Adrenal gland (tissue), 12 donors: Measurements from ENCODE around the gene ATXN7L1. TPM values are rescaled to one million over a fixed set of nuclear protein-coding genes. Genes with fewer than 3 reads are reported as not detected.

Source experiments
- DNase-seq, 7 donors: peaks; one replicate each; pipeline ENCODE4 v3.0.0-alpha.2; 2019 to 2020
- H3K27ac ChIP-seq, 5 donors: fragments of 200-600 bp; sonication (generic) in 4 of 5; 1 replicate in 3 of 5; 2 replicates in 2 of 5; pipeline versions ENCODE4 v1.5.1 to v1.8.0; 2016 to 2020; ENCODE audit warnings: mild to moderate bottlenecking in 1 of 5
- H3K27me3 ChIP-seq: fragments of 200-600 bp; 2 replicates; pipeline ENCODE4 v1.8.0; 2021
- H3K36me3 ChIP-seq, 2 donors: fragments of 200-600 bp; replicated peaks in 1 of 2; 1 replicate in 1 of 2; 2 replicates in 1 of 2; pipeline versions ENCODE4 v1.5.1 to v1.8.0; 2018 to 2022
- H3K4me1 ChIP-seq, 2 donors: fragments of 200-600 bp; replicated peaks in 1 of 2; 1 replicate in 1 of 2; 2 replicates in 1 of 2; pipeline versions ENCODE4 v1.5.1 to v1.8.0; 2018 to 2021
- H3K4me3 ChIP-seq, 4 donors: fragments of 200-600 bp; sonication (generic) in 3 of 4; one replicate each; pipeline ENCODE4 v1.5.1; 2016 to 2018
- H3K9me3 ChIP-seq, 3 donors: fragments of 200-600 bp; sonication (generic) in 1 of 3; replicated peaks in 1 of 3; 1 replicate in 2 of 3; 2 replicates in 1 of 3; pipeline versions ENCODE4 v1.5.1 to v1.8.0; 2016 to 2021
- POLR2A ChIP-seq, 2 donors: fragments of 450-650 bp; IDR thresholded peaks; one replicate each; pipeline ENCODE4 v1.6.1; 2017; ENCODE audit warnings: antibody characterized with exemption in 2 of 2, mild to moderate bottlenecking in 2 of 2, moderate library complexity in 1 of 2
- WGBS, 4 donors: extraction: QIAGEN DNeasy Blood & Tissue Kit in 2 of 4; methylation state at CpG; one replicate each; pipeline versions ENCODE4 v1.1.5 to v1.1.7; 2013 to 2017; 5-methylcytosine and 5-hydroxymethylcytosine counted together
- intact Hi-C, 2 donors: fragments of 100-400 bp; cut with DNase I; formaldehyde crosslinking; loops; one replicate each; pipeline versions ENCODE4 v1.14.1 to v1.15.0; 2022 to 2023
- polyA plus RNA-seq, 3 donors: library from polyadenylated mRNA; stranded (reverse); fragments of 200-250 nt in 2 of 3; fragments of 350-450 nt in 1 of 3; fragmentation: Illumina TruSeq in 1 of 3; extraction: RNeasy Lipid Tissue Mini Kit (QIAGEN cat#74804) in 1 of 3; gene quantifications; one replicate each; pipeline ENCODE4 v1.2.3, GENCODE V29; 2013 to 2014
- total RNA-seq, 9 donors: library from RNA; depleted of rRNA in 4 of 9; stranded (reverse); fragments of >200 nt in 4 of 9; fragments of 120-200 nt in 1 of 9; fragmentation: NEBNext Ultra II Directional in 1 of 9; extraction: Animal tissue kit (Norgen Biotek cat#: 25700) in 1 of 9; gene quantifications; one replicate each; pipeline versions ENCODE4 v1.1.0 to v1.2.4, GENCODE V29; 2013 to 2023
- TF ChIP-seq, protein P1 (sequence below), 6 experiments: fragments of 450-650 bp in 4 of 6; fragments of 200-600 bp in 2 of 6; sonication (generic) in 1 of 6; IDR thresholded peaks; 1 replicate in 5 of 6; 2 replicates in 1 of 6; pipeline versions ENCODE4 v1.5.1 to v1.8.0; 2016 to 2021; ENCODE audit warnings: antibody characterized with exemption in 6 of 6, mild to moderate bottlenecking in 2 of 6, moderate library complexity in 1 of 6
- donor health status: healthy with polysubstance abuse.
- donor health status: Bipolar disorder and iron deficiency.
- donor health status: DM: yes; HTN: yes; CAD: no.
- donor health status: DM: no; HTN: no; CAD: no.
- donor health status: DM: no; HTN: no; CAD: no.
- donor health status: DM: yes; HTN: yes; CAD: no.

Gene ATXN7L1
- total and polyA plus RNA-seq, 12 donors = 3.6 to 24.6 (median 9.0) TPM

DNA sequence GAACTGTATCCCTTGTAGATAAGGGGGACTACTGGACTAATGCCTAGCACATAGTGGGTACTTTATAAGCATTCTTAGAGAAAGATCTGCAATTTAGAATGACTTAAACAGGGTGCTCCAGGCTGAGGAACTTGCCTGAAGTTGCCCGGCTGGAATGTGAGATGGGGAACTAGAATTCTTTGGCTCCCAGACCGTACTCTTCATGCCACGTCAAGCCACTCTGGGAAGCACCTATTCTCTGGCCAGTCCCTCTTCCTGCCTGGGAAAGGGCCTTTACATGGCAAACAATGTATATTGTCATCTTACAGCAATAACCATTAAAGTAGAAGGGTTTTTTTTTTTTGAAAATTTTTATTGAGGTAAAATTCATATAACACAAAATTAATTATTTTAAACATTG is 34.5 kb downstream of the ATXN7L1 start:
- 84 to 94% (median 88%) methylated on average over 3 of the region's 3 CpGs for WGBS, 4 donors
- DNase-seq = no peak
- Histone ChIP-seq H3K9me3 (no peaks in the 10 kb centered on the region), H3K36me3 (no peaks in the 10 kb centered on the region), H3K27me3 (no peaks in the 10 kb centered on the region), H3K4me3 (no peak overlapping the region), H3K4me1 (peaks cover 0 to 13% of the 10 kb centered on the region in 2 donors), H3K27ac (no peak overlapping the region)
- TF ChIP-seq, protein P1, sequence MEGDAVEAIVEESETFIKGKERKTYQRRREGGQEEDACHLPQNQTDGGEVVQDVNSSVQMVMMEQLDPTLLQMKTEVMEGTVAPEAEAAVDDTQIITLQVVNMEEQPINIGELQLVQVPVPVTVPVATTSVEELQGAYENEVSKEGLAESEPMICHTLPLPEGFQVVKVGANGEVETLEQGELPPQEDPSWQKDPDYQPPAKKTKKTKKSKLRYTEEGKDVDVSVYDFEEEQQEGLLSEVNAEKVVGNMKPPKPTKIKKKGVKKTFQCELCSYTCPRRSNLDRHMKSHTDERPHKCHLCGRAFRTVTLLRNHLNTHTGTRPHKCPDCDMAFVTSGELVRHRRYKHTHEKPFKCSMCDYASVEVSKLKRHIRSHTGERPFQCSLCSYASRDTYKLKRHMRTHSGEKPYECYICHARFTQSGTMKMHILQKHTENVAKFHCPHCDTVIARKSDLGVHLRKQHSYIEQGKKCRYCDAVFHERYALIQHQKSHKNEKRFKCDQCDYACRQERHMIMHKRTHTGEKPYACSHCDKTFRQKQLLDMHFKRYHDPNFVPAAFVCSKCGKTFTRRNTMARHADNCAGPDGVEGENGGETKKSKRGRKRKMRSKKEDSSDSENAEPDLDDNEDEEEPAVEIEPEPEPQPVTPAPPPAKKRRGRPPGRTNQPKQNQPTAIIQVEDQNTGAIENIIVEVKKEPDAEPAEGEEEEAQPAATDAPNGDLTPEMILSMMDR (IDR thresholded peaks at IDR 0.05) = no peak
- no peak for TF ChIP-seq POLR2A (IDR thresholded peaks at IDR 0.05)
- intact Hi-C loops = no loop called here

DNA sequence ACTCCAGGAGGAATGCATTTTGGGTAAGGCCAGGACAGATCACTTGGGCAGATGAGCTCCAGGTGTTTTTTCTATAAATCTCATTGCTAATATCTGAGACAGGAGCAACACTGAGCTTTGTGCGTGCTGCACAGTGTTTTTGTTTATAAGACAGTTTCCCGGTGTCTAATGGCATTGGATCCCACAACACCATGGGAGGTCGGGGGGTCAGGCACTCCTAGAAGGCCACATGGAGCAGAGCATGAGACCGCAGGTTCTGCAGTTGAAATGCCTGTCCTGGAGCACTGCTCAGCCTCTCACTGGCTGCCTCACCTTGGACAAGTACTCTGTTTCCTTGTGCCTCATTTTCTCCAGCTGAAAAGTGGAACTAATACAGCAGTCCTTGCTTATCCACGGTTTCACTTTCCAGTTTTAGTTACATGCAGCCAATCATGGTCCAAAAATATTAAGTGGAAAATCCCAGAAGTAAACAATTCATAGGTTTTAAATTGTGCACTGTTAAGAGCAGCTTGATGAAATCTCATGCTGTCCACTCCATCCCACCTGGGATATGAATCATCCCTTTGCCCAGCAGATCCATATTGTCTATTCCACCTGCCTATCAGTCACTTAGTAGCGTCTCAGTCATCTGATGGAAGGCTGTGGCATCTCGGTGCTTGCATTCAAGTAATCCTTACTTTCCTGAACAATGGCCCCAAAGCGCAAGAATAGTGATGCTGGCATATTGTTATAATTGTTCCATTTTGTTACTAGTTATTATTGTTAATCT is 35.2 kb downstream of the ATXN7L1 start:
- Histone ChIP-seq H3K4me1 (peaks cover 0 to 13% of the 10 kb centered on the region in 2 donors), H3K9me3 (no peaks in the 10 kb centered on the region), H3K36me3 (no peaks in the 10 kb centered on the region), H3K27ac (no peak overlapping the region), H3K27me3 (no peaks in the 10 kb centered on the region), H3K4me3 (no peak overlapping the region)
- intact Hi-C loops = no loop called here
- TF ChIP-seq, protein P1 (IDR thresholded peaks at IDR 0.05) = no peak
- no peak for TF ChIP-seq POLR2A (IDR thresholded peaks at IDR 0.05)
- no peak for DNase-seq
- WGBS, 4 donors = 81 to 88% (median 86%) methylated on average over 8 of the region's 8 CpGs

DNA sequence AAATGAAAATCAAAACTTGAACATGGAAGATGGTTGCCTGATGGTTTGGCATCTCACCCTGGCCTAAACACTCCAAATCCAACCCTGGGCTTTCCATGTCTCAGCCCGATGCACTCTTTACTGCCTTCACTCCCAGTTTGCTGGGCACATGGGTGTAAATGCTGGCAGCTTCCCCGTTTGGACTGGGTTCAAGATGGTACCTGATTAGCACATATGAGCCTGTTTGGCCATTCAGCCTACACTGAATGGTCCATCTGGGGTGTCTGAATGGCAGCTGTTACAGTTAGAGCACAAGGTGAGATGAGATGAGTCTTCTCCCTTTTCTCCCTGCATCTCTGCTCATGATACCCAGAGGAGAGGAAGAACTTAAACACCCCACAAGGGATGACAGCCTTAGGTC is 37.1 kb downstream of the ATXN7L1 start:
- Histone ChIP-seq H3K27ac (no peak overlapping the region), H3K4me3 (no peak overlapping the region), H3K27me3 (no peaks in the 10 kb centered on the region), H3K36me3 (no peaks in the 10 kb centered on the region), H3K4me1 (peaks cover 0 to 13% of the 10 kb centered on the region in 2 donors), H3K9me3 (no peaks in the 10 kb centered on the region)
- intact Hi-C loops = no loop called here
- no peak for DNase-seq
- TF ChIP-seq POLR2A (IDR thresholded peaks at IDR 0.05) = no peak
- TF ChIP-seq, protein P1 (IDR thresholded peaks at IDR 0.05) = no peak
- WGBS, 4 donors = 83 to 95% (median 92%) methylated on average over 2 of the region's 2 CpGs

DNA sequence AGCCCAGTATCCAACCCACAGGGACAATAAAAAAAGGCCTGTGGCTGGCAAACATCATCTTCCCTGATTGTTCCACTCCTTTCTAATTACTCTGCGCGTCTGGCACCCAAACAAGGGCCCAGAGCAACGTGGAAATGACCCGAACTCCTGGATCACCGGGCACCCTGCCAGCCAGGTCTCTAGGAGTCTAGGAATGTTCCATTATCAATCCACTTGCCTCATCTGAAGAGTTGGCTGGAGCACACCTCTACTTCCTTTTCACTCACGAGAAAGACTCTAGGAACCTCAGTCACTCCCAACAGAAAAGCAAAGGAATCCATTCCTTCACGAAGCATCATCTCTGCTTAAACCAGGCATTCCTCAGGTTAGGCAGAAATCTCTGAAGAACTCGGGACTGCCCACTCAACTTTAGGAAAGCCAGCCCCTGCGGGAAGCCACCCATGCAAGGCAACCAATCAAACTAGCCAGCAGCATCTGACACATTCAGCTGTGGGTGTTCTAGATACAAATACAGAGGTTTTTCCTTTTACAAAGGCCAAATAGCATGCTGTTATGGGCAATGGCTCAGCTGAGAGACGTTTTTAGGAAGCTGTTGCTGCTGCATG is 37.7 kb downstream of the ATXN7L1 start:
- Histone ChIP-seq H3K27ac (no peak overlapping the region), H3K27me3 (no peaks in the 10 kb centered on the region), H3K4me3 (no peak overlapping the region), H3K4me1 (peaks cover 0 to 13% of the 10 kb centered on the region in 2 donors), H3K9me3 (no peaks in the 10 kb centered on the region), H3K36me3 (no peaks in the 10 kb centered on the region)
- intact Hi-C loops = no loop called here
- TF ChIP-seq, protein P1 (IDR thresholded peaks at IDR 0.05) = no peak
- TF ChIP-seq POLR2A (IDR thresholded peaks at IDR 0.05) = no peak
- WGBS, 4 donors = 58 to 63% (median 60%) methylated on average over 3 to 10 of the region's 10 CpGs
- peak in 5 of 7 donors; percentile 24 to 75 (median 54) for DNase-seq
